ENCODE measurements around the gene NSUN7. TPM values are rescaled to one million over a fixed set of nuclear protein-coding genes. Genes with fewer than 3 reads are reported as not detected.
"Not testable (repeated sequence)": the region's sequence is repeated elsewhere in the genome, so short reads cannot be mapped to it uniquely, and the experiment has no call there.

Gene NSUN7
- total RNA-seq, 3 donors from 2014 or later: 0.80 to 19.3 (median 9.5) TPM

GRCh38 chr4:40811956-40812355 is 62.2 kb downstream of the NSUN7 start:
- H3K27ac ChIP-seq: no peak overlapping the region
- no peak for DNase-seq (ENCODE audit: low spot score in 2 of 2)
- H3K4me1 ChIP-seq: no peaks in the 10 kb centered on the region
- no peaks in the 10 kb centered on the region for H3K36me3 ChIP-seq
- no peak overlapping the region for H3K4me3 ChIP-seq
- H3K9me3 ChIP-seq: no peaks in the 10 kb centered on the region
- TF ChIP-seq CTCF (IDR thresholded peaks at IDR 0.05): no peak
- no peak for TF ChIP-seq POLR2A (IDR thresholded peaks at IDR 0.05)
- no peak for TF ChIP-seq POLR2AphosphoS5 (IDR thresholded peaks at IDR 0.05)
- intact Hi-C loops (cut with DNase I; ENCODE audit: low total_unique reads): loop anchor here (1.0 kb wide), 1 partner anchor 16 kb away; no protein-coding TSS in a partner anchor
- H3K27me3 ChIP-seq: no peaks in the 10 kb centered on the region

- Histone ChIP-seq H3K9me3 (no peaks in the 10 kb centered on the region), H3K27ac (peak overlapping the region in 1 of 2 donors; percentile 62), H3K4me3 (no peak overlapping the region), H3K36me3 (no peaks in the 10 kb centered on the region), H3K27me3 (no peaks in the 10 kb centered on the region), H3K4me1 (no peaks in the 10 kb centered on the region)
- intact Hi-C loops (cut with DNase I; ENCODE audit: low total_unique reads): loop anchor here (1.0 kb wide), 1 partner anchor 16 kb away; no protein-coding TSS in a partner anchor
- TF ChIP-seq POLR2A (IDR thresholded peaks at IDR 0.05) (no peak), POLR2AphosphoS5 (IDR thresholded peaks at IDR 0.05) (no peak), CTCF (IDR thresholded peaks at IDR 0.05) (no peak)
- DNase-seq (ENCODE audit: low spot score in 2 of 2): no peak
Measured at GRCh38 chr4:40812386-40812785, 62.6 kb downstream of the NSUN7 start.

GRCh38 chr4:40812856-40813255 is 63.1 kb downstream of the NSUN7 start:
- H3K4me1 ChIP-seq: no peaks in the 10 kb centered on the region
- no peak overlapping the region for H3K4me3 ChIP-seq
- DNase-seq (ENCODE audit: low spot score in 2 of 2): no peak
- TF ChIP-seq CTCF (IDR thresholded peaks at IDR 0.05): no peak
- no peak for TF ChIP-seq POLR2A (IDR thresholded peaks at IDR 0.05)
- TF ChIP-seq POLR2AphosphoS5 (IDR thresholded peaks at IDR 0.05): no peak
- no peaks in the 10 kb centered on the region for H3K9me3 ChIP-seq
- H3K36me3 ChIP-seq: no peaks in the 10 kb centered on the region
- intact Hi-C loops (cut with DNase I; ENCODE audit: low total_unique reads): loop anchor here (1.0 kb wide), 1 partner anchor 15 kb away; no protein-coding TSS in a partner anchor
- no peaks in the 10 kb centered on the region for H3K27me3 ChIP-seq
- H3K27ac ChIP-seq: peak overlapping the region in 1 of 2 donors; percentile 62

GRCh38 chr4:40817157-40817556 is 67.4 kb downstream of the NSUN7 start:
- H3K4me1 ChIP-seq; H3K36me3 ChIP-seq; H3K4me3 ChIP-seq; H3K27ac ChIP-seq; intact Hi-C loops (cut with DNase I; ENCODE audit: low total_unique reads); DNase-seq (ENCODE audit: low spot score in 2 of 2); H3K9me3 ChIP-seq; H3K27me3 ChIP-seq: not testable (repeated sequence)

- peaks cover 4% of the 10 kb centered on the region for H3K36me3 ChIP-seq
- intact Hi-C loops (cut with DNase I; ENCODE audit: low total_unique reads): no loop called here
- no peak overlapping the region for H3K4me3 ChIP-seq
- no peaks in the 10 kb centered on the region for H3K4me1 ChIP-seq
- no peaks in the 10 kb centered on the region for H3K27me3 ChIP-seq
- DNase-seq (ENCODE audit: low spot score in 2 of 2): no peak
- H3K27ac ChIP-seq: no peak overlapping the region
- no peaks in the 10 kb centered on the region for H3K9me3 ChIP-seq
- TF ChIP-seq POLR2AphosphoS5 (IDR thresholded peaks at IDR 0.05) (no peak), POLR2A (IDR thresholded peaks at IDR 0.05) (no peak), CTCF (IDR thresholded peaks at IDR 0.05) (no peak)
Measured at GRCh38 chr4:40820101-40820500, 70.3 kb downstream of the NSUN7 start.
